AG09319 (cell line): ENCODE measurements around the gene ECE2.

ENCODE experiments used
- DNase-seq: peaks from one replicate; pipeline ENCODE4 v3.0.0-alpha.2; 2010; ENCODE audit warnings: low read depth; ENCODE audit errors: extremely low read depth
- CTCF ChIP-seq: IDR thresholded peaks from 2 replicates; pipeline ENCODE4 v1.5.1; 2011; ENCODE audit warnings: low read depth, mild to moderate bottlenecking, inconsistent platforms, low read length, moderate library complexity

Gene ECE2

GRCh38 chr3:184231671-184232070 is 44.2 kb upstream of the ECE2 start:
- no peak for TF ChIP-seq CTCF

GRCh38 chr3:184233127-184233843 is 42.5 kb upstream of the ECE2 start:
- no peak for TF ChIP-seq CTCF
- DNase-seq: no peak

More at GRCh38 chr3:184231671-184232070, 44.2 kb upstream of the ECE2 start:
- no peak for DNase-seq

GRCh38 chr3:184234224-184234623 is 41.6 kb upstream of the ECE2 start:
- no peak; the same call in 1 of the 2 replicates for TF ChIP-seq CTCF
- DNase-seq: peak; percentile 27

GRCh38 chr3:184234671-184235380 is 41.0 kb upstream of the ECE2 start:
- no peak for TF ChIP-seq CTCF
- DNase-seq: no peak

GRCh38 chr3:184235381-184236032 is 40.3 kb upstream of the ECE2 start:
- DNase-seq: no peak
- TF ChIP-seq CTCF: no peak

GRCh38 chr3:184236033-184236410 is 39.8 kb upstream of the ECE2 start:
- TF ChIP-seq CTCF: no peak

GRCh38 chr3:184236636-184237035 is 39.2 kb upstream of the ECE2 start:
- no peak for DNase-seq
- no peak for TF ChIP-seq CTCF

More at GRCh38 chr3:184236033-184236410, 39.8 kb upstream of the ECE2 start:
- DNase-seq: no peak
